DMS114 treated with DMSO at 0.1 percent for 48 hours (cell line): ENCODE data around the gene MYT1.
"Not testable (repeated sequence)": the region's sequence is repeated elsewhere in the genome, so short reads cannot be mapped to it uniquely, and the experiment has no call there.

Source experiments
- DNase-seq: peaks from one replicate; lab custom pipeline; 2025; ENCODE audit not compliant: unreplicated experiment; lab: John Stamatoyannopoulos, UW

MYT1 gene

DNA sequence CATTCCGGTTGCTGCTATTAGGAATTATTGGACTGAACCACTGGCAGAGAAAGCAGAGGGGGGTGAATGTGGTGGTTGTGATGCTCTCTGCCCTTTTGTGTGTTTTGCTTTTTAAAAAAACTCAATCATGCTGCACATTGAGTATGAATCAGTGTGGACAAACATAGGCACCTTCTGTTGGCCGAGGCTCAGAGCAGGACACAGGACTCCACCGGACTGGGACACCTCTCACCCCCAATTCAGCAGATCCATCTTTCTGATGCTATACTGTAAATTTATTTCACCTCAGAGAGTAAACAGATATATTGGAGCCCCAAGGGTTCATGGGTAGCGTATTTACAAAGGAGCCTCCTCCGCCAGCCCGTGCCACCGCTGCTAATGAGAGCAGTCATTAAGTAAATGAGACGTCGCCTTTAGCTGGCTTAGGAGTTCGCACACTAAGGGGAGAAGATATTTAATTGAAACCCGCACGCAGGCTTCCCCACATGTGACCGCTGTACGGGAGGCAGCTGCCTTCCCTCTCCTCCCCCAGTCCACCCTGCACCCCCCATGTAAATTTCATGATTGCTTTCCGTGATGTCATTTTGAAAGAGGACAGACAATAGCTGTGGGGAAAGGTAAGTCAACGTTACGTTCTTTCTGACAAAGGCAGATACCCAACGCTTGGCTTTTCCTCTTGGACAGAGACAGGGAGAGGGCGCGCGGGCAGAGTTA, at the start of gene MYT1:
TSS of gene MYT1 (plus strand) at position 330 of the 714 bp plus-strand sequence. CDS start 34,410 bp downstream, outside the sequence.
- DNase-seq = no peak

- DNase-seq = no peak
Measured at GRCh38 chr20:64115171-64115911, 48.9 kb upstream of the MYT1 start.

GRCh38 chr20:64116016-64116415, 48.2 kb upstream of the MYT1 start:
- no peak for DNase-seq

GRCh38 chr20:64116541-64117431, 47.5 kb upstream of the MYT1 start:
- no peak for DNase-seq

- not testable (repeated sequence) for DNase-seq
Measured at GRCh38 chr20:64117432-64117777, 46.8 kb upstream of the MYT1 start.

GRCh38 chr20:64119301-64119680, 45.0 kb upstream of the MYT1 start:
- DNase-seq = no peak

GRCh38 chr20:64119681-64120341, 44.4 kb upstream of the MYT1 start:
- no peak for DNase-seq

DNA sequence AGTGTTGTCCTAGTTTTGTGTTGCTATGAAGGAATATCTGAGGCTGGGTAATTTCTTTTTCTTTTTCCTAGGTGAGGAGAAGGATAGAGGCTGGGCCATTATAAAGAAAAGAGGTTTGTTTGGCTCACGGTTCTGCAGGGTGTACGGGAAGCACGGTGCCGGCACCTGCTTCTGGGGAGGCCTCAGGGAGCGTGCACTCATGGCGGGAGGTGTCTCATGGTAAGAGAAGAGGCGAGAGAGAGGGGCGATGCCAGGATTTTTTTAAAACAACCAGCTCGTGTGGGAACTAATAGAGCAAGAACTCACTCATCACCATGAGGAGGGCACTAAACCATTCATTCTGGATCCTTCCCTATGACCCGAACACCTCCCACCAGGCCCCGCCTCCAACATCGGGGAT, 42.7 kb upstream of the MYT1 start:
- DNase-seq = no peak

DNA sequence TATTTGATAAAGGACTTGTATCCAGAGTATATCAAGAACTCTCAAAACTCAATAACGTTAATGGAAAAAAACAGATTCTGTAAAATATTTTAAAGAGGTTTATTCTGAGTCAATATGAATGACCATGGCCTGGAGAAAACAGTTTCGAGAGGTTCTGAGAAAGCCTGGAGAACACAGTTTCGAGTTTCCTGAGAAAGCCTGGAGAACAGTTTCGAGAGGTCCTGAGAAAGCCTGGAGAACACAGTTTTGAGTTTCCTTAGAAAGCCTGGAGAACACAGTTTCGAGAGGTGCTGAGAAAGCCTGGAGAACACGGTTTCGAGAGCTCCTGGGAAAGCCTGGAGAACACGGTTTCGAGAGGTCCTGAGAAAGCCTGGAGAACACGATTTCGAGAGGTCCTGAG, 41.3 kb upstream of the MYT1 start:
- not testable (repeated sequence) for DNase-seq

- DNase-seq = not testable (repeated sequence)
Measured at GRCh38 chr20:64123517-64123916, 40.7 kb upstream of the MYT1 start.

- DNase-seq = no peak
Measured at GRCh38 chr20:64129146-64129782, 35.0 kb upstream of the MYT1 start.

GRCh38 chr20:64130271-64130670, 34.0 kb upstream of the MYT1 start:
- DNase-seq = no peak

DNA sequence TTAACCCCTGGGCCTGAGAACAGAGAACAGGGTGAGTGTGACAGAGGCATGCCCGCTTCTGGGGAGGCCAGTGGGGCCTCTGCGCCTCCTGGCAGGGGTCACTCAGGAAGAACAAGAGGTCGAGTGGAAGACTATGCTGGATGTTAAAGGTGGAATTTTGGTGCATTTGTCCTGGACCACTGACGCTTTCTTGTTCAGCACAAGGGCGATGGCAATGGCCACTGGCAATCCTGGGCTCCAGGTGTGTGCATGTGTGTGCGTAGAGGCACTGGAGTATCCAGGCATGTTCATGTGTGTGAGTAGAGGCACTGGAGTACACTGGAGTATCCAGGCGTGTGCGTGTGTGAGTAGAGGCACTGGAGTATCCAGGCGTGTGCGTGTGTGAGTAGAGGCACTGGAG, 33.4 kb upstream of the MYT1 start:
- DNase-seq = no peak

DNA sequence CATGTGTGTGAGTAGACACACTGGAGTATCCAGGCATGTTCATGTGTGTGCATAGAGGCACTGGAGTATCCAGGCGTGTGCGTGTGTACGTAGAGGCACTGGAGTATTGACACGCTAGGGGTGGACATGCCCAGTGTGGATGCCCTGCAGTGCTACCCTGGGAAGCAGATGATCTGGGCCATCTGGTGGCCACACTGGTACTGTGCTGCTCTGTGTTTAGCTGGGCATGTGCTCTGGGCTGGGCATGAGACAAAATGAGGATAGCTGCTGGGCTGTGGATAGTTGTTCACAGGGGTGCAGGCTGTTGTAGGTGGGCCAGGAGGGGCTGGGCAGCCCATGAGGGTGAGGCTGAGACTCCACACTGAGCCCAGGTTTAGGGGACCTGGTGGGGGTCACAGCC, 32.8 kb upstream of the MYT1 start:
- DNase-seq = peak; percentile 13

GRCh38 chr20:64133951-64134407, 30.3 kb upstream of the MYT1 start:
- DNase-seq = no peak

DNA sequence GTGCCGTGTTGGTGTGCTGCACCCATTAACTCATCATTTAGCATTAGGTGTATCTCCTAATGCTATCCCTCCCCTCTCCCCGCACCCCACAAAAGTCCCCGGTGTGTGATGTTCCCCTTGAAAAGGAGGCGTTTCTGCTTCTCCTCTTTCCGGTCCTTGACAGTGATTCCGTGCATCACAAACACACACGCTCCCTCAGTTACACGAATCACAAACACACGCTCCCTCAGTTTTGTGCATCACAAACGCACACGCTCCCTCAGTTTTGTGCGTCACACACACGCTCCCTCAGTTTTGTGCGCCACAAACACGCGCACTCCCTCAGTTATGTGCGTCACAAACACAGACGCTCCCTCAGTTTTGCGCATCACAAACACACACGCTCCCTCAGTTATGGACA, 29.5 kb upstream of the MYT1 start:
- not testable (repeated sequence) for DNase-seq

DNA sequence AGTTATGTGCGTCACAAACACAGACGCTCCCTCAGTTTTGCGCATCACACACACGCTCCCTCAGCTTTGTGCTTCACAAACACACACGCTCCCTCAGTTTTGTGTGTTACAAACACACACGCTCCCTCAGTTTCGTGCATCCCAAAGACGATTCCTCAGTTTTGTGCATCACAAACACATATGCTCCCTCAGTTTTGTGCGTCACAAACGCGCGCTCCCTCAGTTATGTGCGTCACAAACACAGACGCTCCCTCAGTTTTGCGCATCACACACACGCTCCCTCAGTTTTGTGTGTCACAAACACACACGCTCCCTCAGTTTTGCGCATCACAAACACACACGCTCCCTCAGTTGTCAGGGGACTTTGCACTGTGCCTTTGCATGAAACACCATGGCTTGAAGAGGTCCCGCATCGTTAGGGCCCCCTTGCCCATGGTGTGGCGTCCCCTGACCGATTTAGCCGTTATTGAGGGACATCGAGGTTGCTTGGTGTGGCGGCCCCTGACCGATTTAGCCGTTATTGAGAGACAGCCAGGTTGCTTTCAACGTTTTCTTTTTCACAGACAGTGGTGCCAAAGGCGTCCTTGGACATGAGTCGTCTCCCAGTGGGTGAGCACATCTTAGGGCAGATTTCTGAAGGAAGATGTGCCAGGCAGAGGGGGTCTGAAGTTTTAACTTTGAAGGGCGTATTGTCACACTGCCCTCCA, 28.1 kb upstream of the MYT1 start:
- no peak for DNase-seq

DNA sequence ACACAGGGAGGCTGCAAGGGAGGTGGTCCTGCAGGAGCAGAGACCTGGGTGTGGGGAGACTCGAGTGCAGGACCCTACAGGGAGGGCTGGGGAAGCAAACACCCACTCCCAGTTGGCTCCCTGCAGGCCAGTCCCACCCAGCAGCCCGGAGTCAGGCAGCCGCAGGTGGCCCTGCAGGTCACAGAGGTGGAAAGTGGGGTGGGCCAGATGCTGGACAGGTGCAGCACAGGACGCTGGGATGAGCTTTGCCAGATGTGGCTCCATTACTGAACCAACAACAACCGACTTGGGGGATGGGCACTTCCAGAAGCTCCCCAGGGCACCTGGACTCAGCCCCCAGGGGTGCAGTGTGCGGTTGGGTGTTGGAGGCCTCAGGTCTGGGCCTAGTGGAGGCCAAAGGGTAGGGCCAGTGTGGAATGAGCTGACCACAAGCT, 26.6 kb upstream of the MYT1 start:
- no peak for DNase-seq

GRCh38 chr20:64138276-64138815, 25.9 kb upstream of the MYT1 start:
- DNase-seq = no peak
